ENCODE results near the gene SLCO1B1. TPM values are rescaled to one million over a fixed set of nuclear protein-coding genes. Genes with fewer than 3 reads are reported as not detected.

SLCO1B1 gene
- total and polyA plus RNA-seq, 2 donors (not counting 1 experiment from before 2014, with no cell fraction given) = not detected

DNA sequence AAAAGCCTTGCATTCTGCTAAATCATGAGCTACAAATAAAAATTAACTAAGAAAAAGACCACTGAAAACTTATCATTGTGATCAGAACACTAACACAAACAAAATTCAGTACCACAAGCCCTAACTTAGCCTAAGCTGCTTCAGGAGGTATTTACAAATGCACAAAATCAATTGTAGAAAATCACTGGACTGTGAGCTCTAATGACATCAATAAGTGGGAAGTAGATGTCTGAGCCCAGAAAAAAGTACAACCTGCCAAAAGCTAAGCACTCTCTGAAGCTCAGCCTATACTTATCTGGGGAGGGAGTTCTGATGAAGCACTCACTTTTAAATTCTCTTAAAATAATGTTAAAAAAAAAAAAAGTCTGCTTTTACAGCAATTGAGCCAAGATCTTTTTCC lies 92.9 kb downstream of the SLCO1B1 start:
- Mint-ChIP-seq H3K27me3 (no peaks in the 10 kb centered on the region), H3K4me1 (no peaks in the 10 kb centered on the region), H3K27ac (no peak overlapping the region), H3K4me3 (no peak overlapping the region), H3K9me3 (ENCODE audit: insufficient read depth) (no peaks in the 10 kb centered on the region)
- no peaks in the 10 kb centered on the region for H3K4me1 ChIP-seq (ENCODE audit: control insufficient read depth in 2 of 2, insufficient read depth in 2 of 2, low read length in 2 of 2)
- CTCF ChIA-PET = no interaction called here
- H3K36me3 ChIP-seq (replicated peaks in 1 of 2; ENCODE audit: control extremely low read depth in 1 of 2, control insufficient read depth in 1 of 2, extremely low read depth in 1 of 2, insufficient read depth in 2 of 2, low read length in 1 of 2) = no peaks in the 10 kb centered on the region
- no peaks in the 10 kb centered on the region for H3K27me3 ChIP-seq (replicated peaks in 1 of 4; ENCODE audit: control extremely low read depth in 1 of 4, control insufficient read depth in 3 of 4, insufficient read depth in 4 of 4, low read length in 3 of 4)
- TF ChIP-seq, protein P1, sequence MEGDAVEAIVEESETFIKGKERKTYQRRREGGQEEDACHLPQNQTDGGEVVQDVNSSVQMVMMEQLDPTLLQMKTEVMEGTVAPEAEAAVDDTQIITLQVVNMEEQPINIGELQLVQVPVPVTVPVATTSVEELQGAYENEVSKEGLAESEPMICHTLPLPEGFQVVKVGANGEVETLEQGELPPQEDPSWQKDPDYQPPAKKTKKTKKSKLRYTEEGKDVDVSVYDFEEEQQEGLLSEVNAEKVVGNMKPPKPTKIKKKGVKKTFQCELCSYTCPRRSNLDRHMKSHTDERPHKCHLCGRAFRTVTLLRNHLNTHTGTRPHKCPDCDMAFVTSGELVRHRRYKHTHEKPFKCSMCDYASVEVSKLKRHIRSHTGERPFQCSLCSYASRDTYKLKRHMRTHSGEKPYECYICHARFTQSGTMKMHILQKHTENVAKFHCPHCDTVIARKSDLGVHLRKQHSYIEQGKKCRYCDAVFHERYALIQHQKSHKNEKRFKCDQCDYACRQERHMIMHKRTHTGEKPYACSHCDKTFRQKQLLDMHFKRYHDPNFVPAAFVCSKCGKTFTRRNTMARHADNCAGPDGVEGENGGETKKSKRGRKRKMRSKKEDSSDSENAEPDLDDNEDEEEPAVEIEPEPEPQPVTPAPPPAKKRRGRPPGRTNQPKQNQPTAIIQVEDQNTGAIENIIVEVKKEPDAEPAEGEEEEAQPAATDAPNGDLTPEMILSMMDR (IDR thresholded peaks at IDR 0.05) = no peak
- TF ChIP-seq EZH2 (IDR thresholded peaks at IDR 0.05; ENCODE audit: borderline replicate concordance, insufficient read depth, low read depth, low read length, poor library complexity, severe bottlenecking) = no peak
- no peak overlapping the region for H3K4me3 ChIP-seq (ENCODE audit: control extremely low read depth in 1 of 5, extremely low read depth in 1 of 5, insufficient read depth in 1 of 5, low read depth in 2 of 5, low read length in 4 of 5)
- no peak for ATAC-seq (ENCODE audit: low read depth)
- H3K27ac ChIP-seq (ENCODE audit: low read length in 2 of 2) = no peak overlapping the region
- POLR2A ChIA-PET = no interaction called here
- H3K79me2 ChIP-seq (ENCODE audit: control insufficient read depth, insufficient read depth, low read length) = no peaks in the 10 kb centered on the region
- intact Hi-C loops (cut with micrococcal nuclease) = no loop called here
- no peak overlapping the region for H3K9ac ChIP-seq (ENCODE audit: low read length)
- no peak for DNase-seq
- H3K9me3 ChIP-seq (ENCODE audit: control extremely low read depth in 1 of 3, control insufficient read depth in 2 of 3, insufficient read depth in 1 of 3, low read length in 2 of 3) = no peaks in the 10 kb centered on the region
- H2AFZ ChIP-seq (ENCODE audit: insufficient read depth, low read depth, low read length, poor library complexity, severe bottlenecking) = no peak overlapping the region
- H4K20me1 ChIP-seq (ENCODE audit: control insufficient read depth, insufficient read depth, low read length, poor library complexity, severe bottlenecking) = no peaks in the 10 kb centered on the region
- H3K4me2 ChIP-seq (replicated peaks; ENCODE audit: low read depth, low read length, poor library complexity, severe bottlenecking) = no peak overlapping the region

DNA sequence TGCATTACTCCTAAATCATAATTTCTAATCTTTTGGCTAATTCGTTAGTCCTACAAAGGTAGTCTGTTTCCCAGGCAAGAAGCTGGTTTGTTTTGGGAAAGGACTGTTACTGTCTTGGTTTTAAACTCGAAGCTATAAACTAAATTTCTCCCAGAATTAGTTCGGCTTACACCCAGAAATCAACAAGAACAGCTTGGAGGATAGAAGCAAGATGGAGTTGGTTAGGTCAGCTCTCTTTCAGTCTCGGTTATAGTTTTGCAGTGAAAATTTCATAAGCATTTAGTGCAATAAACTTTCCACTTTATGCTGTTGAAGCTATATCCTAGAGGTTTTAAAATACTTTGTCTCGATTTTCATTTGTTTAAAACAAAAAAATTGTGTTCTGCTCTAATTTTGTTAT lies 103.4 kb downstream of the SLCO1B1 start:
- no peak for ATAC-seq (ENCODE audit: low read depth)
- Histone ChIP-seq H3K4me1 (ENCODE audit: control insufficient read depth in 2 of 2, insufficient read depth in 2 of 2, low read length in 2 of 2) (no peaks in the 10 kb centered on the region), H3K4me3 (ENCODE audit: control extremely low read depth in 1 of 5, extremely low read depth in 1 of 5, insufficient read depth in 1 of 5, low read depth in 2 of 5, low read length in 4 of 5) (no peak overlapping the region), H3K79me2 (ENCODE audit: control insufficient read depth, insufficient read depth, low read length) (no peaks in the 10 kb centered on the region), H3K4me2 (replicated peaks; ENCODE audit: low read depth, low read length, poor library complexity, severe bottlenecking) (no peak overlapping the region), H3K36me3 (replicated peaks in 1 of 2; ENCODE audit: control extremely low read depth in 1 of 2, control insufficient read depth in 1 of 2, extremely low read depth in 1 of 2, insufficient read depth in 2 of 2, low read length in 1 of 2) (no peaks in the 10 kb centered on the region), H4K20me1 (ENCODE audit: control insufficient read depth, insufficient read depth, low read length, poor library complexity, severe bottlenecking) (no peaks in the 10 kb centered on the region), H3K27ac (ENCODE audit: low read length in 2 of 2) (no peak overlapping the region), H3K9me3 (ENCODE audit: control extremely low read depth in 1 of 3, control insufficient read depth in 2 of 3, insufficient read depth in 1 of 3, low read length in 2 of 3) (no peaks in the 10 kb centered on the region), H3K27me3 (replicated peaks in 1 of 4; ENCODE audit: control extremely low read depth in 1 of 4, control insufficient read depth in 3 of 4, insufficient read depth in 4 of 4, low read length in 3 of 4) (no peaks in the 10 kb centered on the region), H3K9ac (ENCODE audit: low read length) (no peak overlapping the region), H2AFZ (ENCODE audit: insufficient read depth, low read depth, low read length, poor library complexity, severe bottlenecking) (no peak overlapping the region)
- no peak overlapping the region for H3K27ac Mint-ChIP-seq
- intact Hi-C loops (cut with micrococcal nuclease) = no loop called here
- no peaks in the 10 kb centered on the region for H3K4me1 Mint-ChIP-seq
- ChIA-PET CTCF (no interaction called here), POLR2A (no interaction called here)
- TF ChIP-seq, protein P1 (IDR thresholded peaks at IDR 0.05) = no peak
- no peak for TF ChIP-seq EZH2 (IDR thresholded peaks at IDR 0.05; ENCODE audit: borderline replicate concordance, insufficient read depth, low read depth, low read length, poor library complexity, severe bottlenecking)
- DNase-seq = no peak
- H3K27me3 Mint-ChIP-seq = no peaks in the 10 kb centered on the region
- no peaks in the 10 kb centered on the region for H3K9me3 Mint-ChIP-seq (ENCODE audit: insufficient read depth)
- H3K4me3 Mint-ChIP-seq = no peak overlapping the region
- no CpG with 5 or more reads among the region's 5 CpGs for WGBS (ENCODE audit: insufficient coverage)

Data from B cell (primary cell).